ENCODE results near the gene ST3GAL4. TPM values are rescaled to one million over a fixed set of nuclear protein-coding genes. Genes with fewer than 3 reads are reported as not detected.

ST3GAL4 gene
- total and polyA plus RNA-seq, 2 donors (not counting 1 experiment from before 2014, with no cell fraction given): 1.1 to 1.9 TPM

DNA sequence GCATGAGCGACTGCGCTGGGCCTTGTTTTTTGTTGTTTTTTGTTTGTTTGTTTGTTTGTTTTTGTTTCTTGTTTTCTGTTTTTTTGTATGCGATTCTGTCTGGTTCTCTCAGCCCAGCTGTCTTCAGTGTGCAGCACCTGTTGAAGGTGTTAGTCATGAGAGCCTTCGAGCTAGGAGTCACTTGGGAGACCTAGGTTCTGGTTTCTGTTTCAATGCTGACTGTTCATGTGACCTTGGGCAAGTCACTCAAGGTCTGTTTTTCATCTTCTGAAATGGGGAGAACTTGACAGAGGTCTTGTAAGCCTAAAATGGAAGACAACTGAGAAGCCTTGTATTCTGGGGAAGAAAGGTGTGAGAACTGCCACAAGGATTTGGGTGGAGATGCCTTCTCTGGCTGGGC is 49.8 kb upstream of the ST3GAL4 start:
- CTCF ChIA-PET: interaction anchor here (0.7 to 2.6 kb wide), 2 partner anchors 175 to 1468 kb away, joined by 4 to 12 read pairs; no protein-coding TSS in a partner anchor
- Mint-ChIP-seq H3K27ac (peak overlapping the region; percentile 61), H3K4me1 (peaks cover 40% of the 10 kb centered on the region), H3K27me3 (no peaks in the 10 kb centered on the region), H3K4me3 (peak overlapping the region; percentile 74), H3K9me3 (ENCODE audit: insufficient read depth) (no peaks in the 10 kb centered on the region)
- WGBS (ENCODE audit: insufficient coverage): 67% methylated on average over 4 of the region's 4 CpGs
- H3K4me1 ChIP-seq (ENCODE audit: control insufficient read depth in 2 of 2, insufficient read depth in 2 of 2, low read length in 2 of 2): peaks cover 11 to 37% of the 10 kb centered on the region in 2 donors
- no peak overlapping the region for H3K27ac ChIP-seq (ENCODE audit: low read length in 2 of 2)
- H3K9me3 ChIP-seq (ENCODE audit: control extremely low read depth in 1 of 3, control insufficient read depth in 2 of 3, insufficient read depth in 1 of 3, low read length in 2 of 3): no peaks in the 10 kb centered on the region
- peaks cover 6% of the 10 kb centered on the region for H4K20me1 ChIP-seq (ENCODE audit: control insufficient read depth, insufficient read depth, low read length, poor library complexity, severe bottlenecking)
- intact Hi-C loops (cut with micrococcal nuclease): loop anchor here (10.0 kb wide), 1 partner anchor 49 kb away; the partner anchor contains the start of gene ST3GAL4
- H3K9ac ChIP-seq (ENCODE audit: low read length): no peak overlapping the region
- peaks cover 2 to 19% of the 10 kb centered on the region in 2 experiments for H3K36me3 ChIP-seq (replicated peaks in 1 of 2; ENCODE audit: control extremely low read depth in 1 of 2, control insufficient read depth in 1 of 2, extremely low read depth in 1 of 2, insufficient read depth in 2 of 2, low read length in 1 of 2)
- DNase-seq (peak; percentile 49), ATAC-seq (ENCODE audit: low read depth) (no peak)
- H3K4me2 ChIP-seq (replicated peaks; ENCODE audit: low read depth, low read length, poor library complexity, severe bottlenecking): peak overlapping the region; percentile 13
- H3K27me3 ChIP-seq (replicated peaks in 1 of 4; ENCODE audit: control extremely low read depth in 1 of 4, control insufficient read depth in 3 of 4, insufficient read depth in 4 of 4, low read length in 3 of 4): no peaks in the 10 kb centered on the region
- H3K79me2 ChIP-seq (ENCODE audit: control insufficient read depth, insufficient read depth, low read length): peaks cover 44% of the 10 kb centered on the region
- H3K4me3 ChIP-seq (ENCODE audit: control extremely low read depth in 1 of 5, extremely low read depth in 1 of 5, insufficient read depth in 1 of 5, low read depth in 2 of 5, low read length in 4 of 5): no peak overlapping the region
- TF ChIP-seq CTCF (IDR thresholded peaks at IDR 0.05): no peak
- no peak overlapping the region for H2AFZ ChIP-seq (ENCODE audit: insufficient read depth, low read depth, low read length, poor library complexity, severe bottlenecking)
- POLR2A ChIA-PET: no interaction called here

DNA sequence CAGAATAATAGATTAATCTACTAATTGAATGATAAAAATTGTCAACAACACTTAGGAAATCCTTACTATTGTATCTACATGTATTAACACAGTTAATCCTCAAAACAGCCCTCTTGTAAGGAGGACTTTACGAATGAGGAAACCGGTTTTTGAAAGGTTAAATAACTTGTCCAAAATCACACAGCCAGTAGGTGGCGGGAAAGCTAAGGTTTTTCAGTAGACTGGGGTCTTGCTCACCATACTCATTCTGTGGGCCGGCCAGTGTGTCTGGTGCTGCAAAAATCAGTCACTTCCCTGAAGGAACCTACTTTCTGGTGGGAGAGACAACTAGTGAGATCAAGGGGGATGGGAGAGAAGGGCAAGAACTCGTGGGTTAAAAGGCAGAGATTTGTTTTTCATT is 47.8 kb upstream of the ST3GAL4 start:
- Histone ChIP-seq H3K27ac (ENCODE audit: low read length in 2 of 2) (no peak overlapping the region), H3K27me3 (replicated peaks in 1 of 4; ENCODE audit: control extremely low read depth in 1 of 4, control insufficient read depth in 3 of 4, insufficient read depth in 4 of 4, low read length in 3 of 4) (no peaks in the 10 kb centered on the region), H3K9me3 (ENCODE audit: control extremely low read depth in 1 of 3, control insufficient read depth in 2 of 3, insufficient read depth in 1 of 3, low read length in 2 of 3) (no peaks in the 10 kb centered on the region), H3K79me2 (ENCODE audit: control insufficient read depth, insufficient read depth, low read length) (peaks cover 57% of the 10 kb centered on the region), H3K36me3 (replicated peaks in 1 of 2; ENCODE audit: control extremely low read depth in 1 of 2, control insufficient read depth in 1 of 2, extremely low read depth in 1 of 2, insufficient read depth in 2 of 2, low read length in 1 of 2) (peaks cover 2 to 26% of the 10 kb centered on the region in 2 experiments), H4K20me1 (ENCODE audit: control insufficient read depth, insufficient read depth, low read length, poor library complexity, severe bottlenecking) (peaks cover 13% of the 10 kb centered on the region), H2AFZ (ENCODE audit: insufficient read depth, low read depth, low read length, poor library complexity, severe bottlenecking) (no peak overlapping the region), H3K9ac (ENCODE audit: low read length) (no peak overlapping the region), H3K4me1 (ENCODE audit: control insufficient read depth in 2 of 2, insufficient read depth in 2 of 2, low read length in 2 of 2) (peaks cover 11 to 41% of the 10 kb centered on the region in 2 donors), H3K4me2 (replicated peaks; ENCODE audit: low read depth, low read length, poor library complexity, severe bottlenecking) (no peak overlapping the region), H3K4me3 (ENCODE audit: control extremely low read depth in 1 of 5, extremely low read depth in 1 of 5, insufficient read depth in 1 of 5, low read depth in 2 of 5, low read length in 4 of 5) (no peak overlapping the region)
- DNase-seq: no peak
- intact Hi-C loops (cut with micrococcal nuclease): loop anchor here (10.0 kb wide), 1 partner anchor 47 kb away; the partner anchor contains the start of gene ST3GAL4
- Mint-ChIP-seq H3K4me1 (peaks cover 44% of the 10 kb centered on the region), H3K27me3 (no peaks in the 10 kb centered on the region), H3K9me3 (ENCODE audit: insufficient read depth) (no peaks in the 10 kb centered on the region), H3K4me3 (no peak overlapping the region), H3K27ac (peak overlapping the region; percentile 2)
- WGBS (ENCODE audit: insufficient coverage): 31% methylated on average over 2 of the region's 5 CpGs
- ChIA-PET POLR2A (no interaction called here), CTCF (interaction anchor here (0.7 to 2.6 kb wide), 4 partner anchors 9 to 173 kb away, joined by 3 to 12 read pairs (median 4); no protein-coding TSS in a partner anchor)
- no peak for ATAC-seq (ENCODE audit: low read depth)
- TF ChIP-seq CTCF (IDR thresholded peaks at IDR 0.05): peak; percentile 17
- TF ChIP-seq EZH2 (IDR thresholded peaks at IDR 0.05; ENCODE audit: borderline replicate concordance, insufficient read depth, low read depth, low read length, poor library complexity, severe bottlenecking): no peak
